Liver (tissue), 9 donors: ENCODE data around the gene MAN1A2. TPM values are rescaled to one million over a fixed set of nuclear protein-coding genes. Genes with fewer than 3 reads are reported as not detected.

Experiments used
- DNase-seq: peaks from one replicate; pipeline ENCODE4 v3.0.0-alpha.2; 2017; ENCODE audit warnings: low spot score
- H3K27ac ChIP-seq, 2 donors: one replicate each; pipeline ENCODE4 v1.7.0; 2013; ENCODE audit warnings: inconsistent platforms in 2 of 2, low read length in 2 of 2, control low read depth in 1 of 2, low read depth in 1 of 2, mild to moderate bottlenecking in 1 of 2
- H3K27me3 ChIP-seq, 4 donors: one replicate each; pipeline versions ENCODE4 v1.6.1 to v1.7.0; 2013; ENCODE audit warnings: low read length in 3 of 4, inconsistent platforms in 1 of 4, mild to moderate bottlenecking in 1 of 4, moderate library complexity in 1 of 4; ENCODE audit not compliant: control insufficient read depth in 4 of 4, insufficient read depth in 4 of 4
- H3K36me3 ChIP-seq, 4 donors: one replicate each; pipeline versions ENCODE4 v1.6.1 to v1.7.0; 2013; ENCODE audit warnings: low read length in 3 of 4, mild to moderate bottlenecking in 3 of 4, low read depth in 1 of 4, moderate library complexity in 1 of 4; ENCODE audit not compliant: control insufficient read depth in 4 of 4, insufficient read depth in 3 of 4
- H3K4me1 ChIP-seq, 4 donors: one replicate each; pipeline versions ENCODE4 v1.6.1 to v1.7.0; 2013; ENCODE audit warnings: low read length in 3 of 4, mild to moderate bottlenecking in 3 of 4, moderate library complexity in 1 of 4; ENCODE audit not compliant: control insufficient read depth in 4 of 4, insufficient read depth in 4 of 4
- H3K4me3 ChIP-seq, 3 donors: one replicate each; pipeline versions ENCODE4 v1.6.1 to v1.7.0; 2013; ENCODE audit warnings: low read length in 3 of 3, control low read depth in 1 of 3, low read depth in 1 of 3, mild to moderate bottlenecking in 1 of 3
- H3K9ac ChIP-seq, 2 donors: one replicate each; pipeline ENCODE4 v1.7.0; 2013; ENCODE audit warnings: low read length in 2 of 2, mild to moderate bottlenecking in 2 of 2, moderate library complexity in 2 of 2, control low read depth in 1 of 2, low read depth in 1 of 2
- H3K9me3 ChIP-seq, 4 donors: one replicate each; pipeline versions ENCODE4 v1.6.1 to v1.7.0; 2013; ENCODE audit warnings: low read length in 3 of 4; ENCODE audit not compliant: control insufficient read depth in 4 of 4
- ATF3 ChIP-seq: IDR thresholded peaks from 2 replicates; pipeline ENCODE4 v1.6.1; 2016; ENCODE audit warnings: antibody characterized with exemption
- CTCF ChIP-seq: fragments of 150-350 bp; IDR thresholded peaks from 2 replicates; pipeline ENCODE4 v1.5.1; 2017; ENCODE audit warnings: improper control_type of control experiment, low read depth, low read length; ENCODE audit not compliant: missing input control
- FOXA1 ChIP-seq: IDR thresholded peaks from 2 replicates; pipeline ENCODE4 v1.6.1; 2016; ENCODE audit warnings: antibody characterized with exemption
- FOXA2 ChIP-seq: IDR thresholded peaks from 2 replicates; pipeline ENCODE4 v1.6.1; 2016; ENCODE audit warnings: antibody characterized with exemption
- GABPA ChIP-seq, 2 donors: IDR thresholded peaks in 1 of 2; conservative IDR thresholded peaks in 1 of 2; 2 replicates each; pipeline ENCODE4 v1.6.1; 2016; ENCODE audit warnings: antibody characterized with exemption in 2 of 2, mild to moderate bottlenecking in 1 of 2, moderate library complexity in 1 of 2
- HNF4A ChIP-seq, 2 donors: conservative IDR thresholded peaks; 2 replicates each; pipeline ENCODE4 v1.6.1; 2016; ENCODE audit warnings: antibody characterized with exemption in 2 of 2, mild to moderate bottlenecking in 2 of 2
- NR2F2 ChIP-seq: IDR thresholded peaks from 2 replicates; pipeline ENCODE4 v1.6.1; 2016; ENCODE audit warnings: antibody characterized with exemption
- RXRA ChIP-seq, 2 donors: IDR thresholded peaks; 2 replicates each; pipeline ENCODE4 v1.6.1; 2017 to 2018; ENCODE audit warnings: antibody characterized with exemption in 2 of 2, mild to moderate bottlenecking in 1 of 2
- SP1 ChIP-seq: IDR thresholded peaks from 2 replicates; pipeline ENCODE4 v1.6.1; 2018; ENCODE audit warnings: antibody characterized with exemption, mild to moderate bottlenecking
- YY1 ChIP-seq: IDR thresholded peaks from 2 replicates; pipeline ENCODE4 v1.6.1; 2016; ENCODE audit warnings: antibody characterized with exemption, mild to moderate bottlenecking
- ZBTB33 ChIP-seq: IDR thresholded peaks from 2 replicates; pipeline ENCODE4 v1.6.1; 2016; ENCODE audit warnings: antibody characterized with exemption
- WGBS: extraction: QIAGEN DNeasy Blood & Tissue Kit; methylation state at CpG from one replicate; pipeline ENCODE4 v1.1.7; 2013; 5-methylcytosine and 5-hydroxymethylcytosine counted together
- polyA plus RNA-seq, 2 donors: library from polyadenylated mRNA; stranded (reverse) in 1 of 2; unstranded in 1 of 2; fragments of 200-250 nt in 1 of 2; fragments of >200 nt in 1 of 2; fragmentation: Nextera tagmentation in 1 of 2; extraction: Ambion mirVana in 1 of 2; gene quantifications; one replicate each; pipeline versions ENCODE4 v1.2.1 to v1.2.3, GENCODE V29; 2013 to 2015
- total RNA-seq, 2 donors: library from RNA; depleted of rRNA; stranded (reverse); fragments of >200 nt; gene quantifications; one replicate each; pipeline ENCODE4 v1.2.3, GENCODE V29; 2014
- donor health status: healthy.
- donor health status: healthy.
- donor health status: healthy.
- donor health status: healthy.
- donor health status: healthy.

The MAN1A2 gene
- total and polyA plus RNA-seq, 4 donors, result 10.9 to 58.7 (median 25.1) TPM

- TF ChIP-seq ZBTB33 (no peak), SP1 (no peak)
Observed at GRCh38 chr1:117389779-117390178, 22.5 kb downstream of the MAN1A2 start (continued).

GRCh38 chr1:117392771-117393170 is 25.5 kb downstream of the MAN1A2 start:
- Histone ChIP-seq H3K4me1 (peaks cover 0 to 9% (median 5%) of the 10 kb centered on the region in 4 donors), H3K27me3 (no peaks in the 10 kb centered on the region), H3K9ac (no peak overlapping the region), H3K36me3 (no peaks in the 10 kb centered on the region), H3K27ac (no peak overlapping the region), H3K4me3 (no peak overlapping the region), H3K9me3 (no peaks in the 10 kb centered on the region)
- no peak for DNase-seq
- TF ChIP-seq HNF4A (conservative IDR thresholded peaks at IDR 0.05) (no peak), CTCF (no peak), YY1 (no peak), FOXA2 (no peak), FOXA1 (no peak), ATF3 (no peak)
- 66% methylated on average over 1 of the region's 1 CpG for WGBS

- no peak for TF ChIP-seq GABPA (IDR thresholded peaks at IDR 0.05 in 1 of 2, conservative IDR thresholded peaks at IDR 0.05 in 1 of 2)
- no peak for TF ChIP-seq ZBTB33
- TF ChIP-seq FOXA2, result no peak
- TF ChIP-seq RXRA (IDR thresholded peaks at IDR 0.05), result no peak
- TF ChIP-seq NR2F2, result no peak
- Histone ChIP-seq H3K36me3 (no peaks in the 10 kb centered on the region), H3K27me3 (no peaks in the 10 kb centered on the region), H3K9ac (no peak overlapping the region), H3K4me3 (no peak overlapping the region), H3K27ac (no peak overlapping the region), H3K4me1 (peaks cover 0 to 7% (median 3%) of the 10 kb centered on the region in 4 donors), H3K9me3 (no peaks in the 10 kb centered on the region)
- DNase-seq, result no peak
Observed at GRCh38 chr1:117396074-117396473, 28.8 kb downstream of the MAN1A2 start.
